ENCODE results near the gene ERVV-1.

ERVV-1 gene

GRCh38 chr19:52988506-52988905 is 25.2 kb upstream of the ERVV-1 start:
- Histone ChIP-seq H3K4me3 (ENCODE audit: low read length) (no peak overlapping the region), H2BK120ac (ENCODE audit: low read depth, low read length) (no peak overlapping the region), H4K5ac (ENCODE audit: low read length) (no peak overlapping the region), H3K23ac (ENCODE audit: low read length) (no peak overlapping the region), H3K79me1 (ENCODE audit: low read length) (no peaks in the 10 kb centered on the region), H3K79me2 (ENCODE audit: control insufficient read depth, insufficient read depth, low read length) (no peaks in the 10 kb centered on the region), H3K27me3 (ENCODE audit: insufficient read depth, low read length, poor library complexity) (no peaks in the 10 kb centered on the region), H3K4me1 (ENCODE audit: control insufficient read depth, low read depth, low read length) (no peaks in the 10 kb centered on the region), H3K18ac (ENCODE audit: low read length) (no peak overlapping the region), H3K4ac (ENCODE audit: low read depth, low read length) (no peak overlapping the region), H4K8ac (ENCODE audit: low read depth, low read length) (no peak overlapping the region), H2AK5ac (ENCODE audit: low read length) (no peak overlapping the region), H3K36me3 (ENCODE audit: control insufficient read depth, insufficient read depth, low read length) (no peaks in the 10 kb centered on the region), H3K4me2 (ENCODE audit: low read length) (no peak overlapping the region), H3K27ac (ENCODE audit: low read depth, low read length) (no peak overlapping the region), H2BK5ac (ENCODE audit: low read length) (no peak overlapping the region), H3K56ac (ENCODE audit: low read length) (no peak overlapping the region), H2BK15ac (replicated peaks; ENCODE audit: low read depth) (no peak overlapping the region), H3K9ac (ENCODE audit: low read length) (no peak overlapping the region)
- no CpG with 5 or more reads among the region's 5 CpGs for WGBS (ENCODE audit: extremely low coverage, insufficient coverage, low lambda C conversion rate)
- no peak for DNase-seq

GRCh38 chr19:52990759-52991418 is 22.8 kb upstream of the ERVV-1 start:
- Histone ChIP-seq H3K4me2 (ENCODE audit: low read length) (no peak overlapping the region), H3K23ac (ENCODE audit: low read length) (no peak overlapping the region)
- no CpG with 5 or more reads among the region's 16 CpGs for WGBS (ENCODE audit: extremely low coverage, insufficient coverage, low lambda C conversion rate)

GRCh38 chr19:52991484-52991883 is 22.2 kb upstream of the ERVV-1 start:
- Histone ChIP-seq H3K27ac (ENCODE audit: low read depth, low read length) (no peak overlapping the region), H3K23ac (ENCODE audit: low read length) (no peak overlapping the region), H3K4me1 (ENCODE audit: control insufficient read depth, low read depth, low read length) (no peaks in the 10 kb centered on the region), H4K8ac (ENCODE audit: low read depth, low read length) (no peak overlapping the region), H2BK5ac (ENCODE audit: low read length) (no peak overlapping the region), H4K5ac (ENCODE audit: low read length) (no peak overlapping the region), H3K27me3 (ENCODE audit: insufficient read depth, low read length, poor library complexity) (no peaks in the 10 kb centered on the region), H2BK15ac (replicated peaks; ENCODE audit: low read depth) (no peak overlapping the region), H3K79me2 (ENCODE audit: control insufficient read depth, insufficient read depth, low read length) (no peaks in the 10 kb centered on the region), H3K4ac (ENCODE audit: low read depth, low read length) (no peak overlapping the region), H3K9ac (ENCODE audit: low read length) (no peak overlapping the region), H3K79me1 (ENCODE audit: low read length) (no peaks in the 10 kb centered on the region), H2BK120ac (ENCODE audit: low read depth, low read length) (no peak overlapping the region), H3K4me3 (ENCODE audit: low read length) (no peak overlapping the region), H2AK5ac (ENCODE audit: low read length) (no peak overlapping the region), H3K18ac (ENCODE audit: low read length) (no peak overlapping the region), H3K36me3 (ENCODE audit: control insufficient read depth, insufficient read depth, low read length) (no peaks in the 10 kb centered on the region), H3K4me2 (ENCODE audit: low read length) (no peak overlapping the region), H3K56ac (ENCODE audit: low read length) (no peak overlapping the region)
- no peak for DNase-seq
- no CpG with 5 or more reads among the region's 2 CpGs for WGBS (ENCODE audit: extremely low coverage, insufficient coverage, low lambda C conversion rate)

More at GRCh38 chr19:52990759-52991418, 22.8 kb upstream of the ERVV-1 start:
- H4K8ac ChIP-seq (ENCODE audit: low read depth, low read length) = no peak overlapping the region
- no peak overlapping the region for H3K4ac ChIP-seq (ENCODE audit: low read depth, low read length)
- H3K56ac ChIP-seq (ENCODE audit: low read length) = no peak overlapping the region
- H3K27ac ChIP-seq (ENCODE audit: low read depth, low read length) = no peak overlapping the region
- no peak overlapping the region for H3K18ac ChIP-seq (ENCODE audit: low read length)
- no peak overlapping the region for H3K9ac ChIP-seq (ENCODE audit: low read length)
- no peak overlapping the region for H4K5ac ChIP-seq (ENCODE audit: low read length)
- no peak for DNase-seq
- no peak overlapping the region for H3K4me3 ChIP-seq (ENCODE audit: low read length)
- H2BK15ac ChIP-seq (replicated peaks; ENCODE audit: low read depth) = no peak overlapping the region
- no peaks in the 10 kb centered on the region for H3K4me1 ChIP-seq (ENCODE audit: control insufficient read depth, low read depth, low read length)
- H2BK5ac ChIP-seq (ENCODE audit: low read length) = no peak overlapping the region
- no peaks in the 10 kb centered on the region for H3K36me3 ChIP-seq (ENCODE audit: control insufficient read depth, insufficient read depth, low read length)
- no peaks in the 10 kb centered on the region for H3K79me2 ChIP-seq (ENCODE audit: control insufficient read depth, insufficient read depth, low read length)
- no peak overlapping the region for H2AK5ac ChIP-seq (ENCODE audit: low read length)
- H3K79me1 ChIP-seq (ENCODE audit: low read length) = no peaks in the 10 kb centered on the region
- H2BK120ac ChIP-seq (ENCODE audit: low read depth, low read length) = no peak overlapping the region
- no peaks in the 10 kb centered on the region for H3K27me3 ChIP-seq (ENCODE audit: insufficient read depth, low read length, poor library complexity)

GRCh38 chr19:52992109-52993004 is 21.4 kb upstream of the ERVV-1 start:
- no peak overlapping the region for H2BK120ac ChIP-seq (ENCODE audit: low read depth, low read length)
- H3K79me1 ChIP-seq (ENCODE audit: low read length) = no peaks in the 10 kb centered on the region
- DNase-seq = peak; percentile 21
- H3K4me1 ChIP-seq (ENCODE audit: control insufficient read depth, low read depth, low read length) = no peaks in the 10 kb centered on the region
- 100% methylated on average over 1 of the region's 26 CpGs for WGBS (ENCODE audit: extremely low coverage, insufficient coverage, low lambda C conversion rate)
- no peaks in the 10 kb centered on the region for H3K79me2 ChIP-seq (ENCODE audit: control insufficient read depth, insufficient read depth, low read length)
- no peak overlapping the region for H4K5ac ChIP-seq (ENCODE audit: low read length)
- H2BK5ac ChIP-seq (ENCODE audit: low read length) = no peak overlapping the region
- H3K4me2 ChIP-seq (ENCODE audit: low read length) = peak overlapping the region; percentile 35
- H3K4me3 ChIP-seq (ENCODE audit: low read length) = peak overlapping the region; percentile 23
- no peaks in the 10 kb centered on the region for H3K36me3 ChIP-seq (ENCODE audit: control insufficient read depth, insufficient read depth, low read length)
- peak overlapping the region; percentile 36 for H3K18ac ChIP-seq (ENCODE audit: low read length)
- no peak overlapping the region for H4K8ac ChIP-seq (ENCODE audit: low read depth, low read length)
- H3K27ac ChIP-seq (ENCODE audit: low read depth, low read length) = no peak overlapping the region
- H2AK5ac ChIP-seq (ENCODE audit: low read length) = no peak overlapping the region
- peak overlapping the region; percentile 43 for H3K9ac ChIP-seq (ENCODE audit: low read length)
- no peaks in the 10 kb centered on the region for H3K27me3 ChIP-seq (ENCODE audit: insufficient read depth, low read length, poor library complexity)
- H3K4ac ChIP-seq (ENCODE audit: low read depth, low read length) = no peak overlapping the region
- H2BK15ac ChIP-seq (replicated peaks; ENCODE audit: low read depth) = no peak overlapping the region
- H3K56ac ChIP-seq (ENCODE audit: low read length) = peak overlapping the region; percentile 81
- no peak overlapping the region for H3K23ac ChIP-seq (ENCODE audit: low read length)

- peak overlapping the region; percentile 75 for H3K4me2 ChIP-seq (ENCODE audit: low read length)
- no peak overlapping the region for H4K5ac ChIP-seq (ENCODE audit: low read length)
- peak overlapping the region; percentile 59 for H3K4me3 ChIP-seq (ENCODE audit: low read length)
- no peak overlapping the region for H3K23ac ChIP-seq (ENCODE audit: low read length)
- no peak overlapping the region for H2BK120ac ChIP-seq (ENCODE audit: low read depth, low read length)
- H3K9ac ChIP-seq (ENCODE audit: low read length) = peak overlapping the region; percentile 71
- no CpG with 5 or more reads among the region's 50 CpGs for WGBS (ENCODE audit: extremely low coverage, insufficient coverage, low lambda C conversion rate)
- no peaks in the 10 kb centered on the region for H3K79me2 ChIP-seq (ENCODE audit: control insufficient read depth, insufficient read depth, low read length)
- no peak overlapping the region for H4K8ac ChIP-seq (ENCODE audit: low read depth, low read length)
- no peaks in the 10 kb centered on the region for H3K79me1 ChIP-seq (ENCODE audit: low read length)
- peaks cover 2% of the 10 kb centered on the region for H3K27me3 ChIP-seq (ENCODE audit: insufficient read depth, low read length, poor library complexity)
- no peak overlapping the region for H2BK5ac ChIP-seq (ENCODE audit: low read length)
- no peaks in the 10 kb centered on the region for H3K36me3 ChIP-seq (ENCODE audit: control insufficient read depth, insufficient read depth, low read length)
- H3K27ac ChIP-seq (ENCODE audit: low read depth, low read length) = peak overlapping the region; percentile 6
- H3K18ac ChIP-seq (ENCODE audit: low read length) = peak overlapping the region; percentile 36
- peak overlapping the region; percentile 82 for H3K56ac ChIP-seq (ENCODE audit: low read length)
- H3K4me1 ChIP-seq (ENCODE audit: control insufficient read depth, low read depth, low read length) = no peaks in the 10 kb centered on the region
- no peak overlapping the region for H3K4ac ChIP-seq (ENCODE audit: low read depth, low read length)
- DNase-seq = peak; percentile 94
- H2AK5ac ChIP-seq (ENCODE audit: low read length) = no peak overlapping the region
- no peak overlapping the region for H2BK15ac ChIP-seq (replicated peaks; ENCODE audit: low read depth)
Measured at GRCh38 chr19:52993342-52994178, 20.2 kb upstream of the ERVV-1 start.
